ENCODE data around the gene LY9.

The LY9 gene

GRCh38 chr1:160752406-160752805 is 43.6 kb upstream of the LY9 start:
- DNase-seq (ENCODE audit: low read depth), result no peak
- TF ChIP-seq, protein P1, sequence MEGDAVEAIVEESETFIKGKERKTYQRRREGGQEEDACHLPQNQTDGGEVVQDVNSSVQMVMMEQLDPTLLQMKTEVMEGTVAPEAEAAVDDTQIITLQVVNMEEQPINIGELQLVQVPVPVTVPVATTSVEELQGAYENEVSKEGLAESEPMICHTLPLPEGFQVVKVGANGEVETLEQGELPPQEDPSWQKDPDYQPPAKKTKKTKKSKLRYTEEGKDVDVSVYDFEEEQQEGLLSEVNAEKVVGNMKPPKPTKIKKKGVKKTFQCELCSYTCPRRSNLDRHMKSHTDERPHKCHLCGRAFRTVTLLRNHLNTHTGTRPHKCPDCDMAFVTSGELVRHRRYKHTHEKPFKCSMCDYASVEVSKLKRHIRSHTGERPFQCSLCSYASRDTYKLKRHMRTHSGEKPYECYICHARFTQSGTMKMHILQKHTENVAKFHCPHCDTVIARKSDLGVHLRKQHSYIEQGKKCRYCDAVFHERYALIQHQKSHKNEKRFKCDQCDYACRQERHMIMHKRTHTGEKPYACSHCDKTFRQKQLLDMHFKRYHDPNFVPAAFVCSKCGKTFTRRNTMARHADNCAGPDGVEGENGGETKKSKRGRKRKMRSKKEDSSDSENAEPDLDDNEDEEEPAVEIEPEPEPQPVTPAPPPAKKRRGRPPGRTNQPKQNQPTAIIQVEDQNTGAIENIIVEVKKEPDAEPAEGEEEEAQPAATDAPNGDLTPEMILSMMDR (IDR thresholded peaks at IDR 0.05; ENCODE audit: insufficient read depth, low read depth, low read length, missing control alignments), result no peak
- no peak overlapping the region for H3K4me3 ChIP-seq (ENCODE audit: low read length)

GRCh38 chr1:160752924-160753323 is 43.0 kb upstream of the LY9 start:
- TF ChIP-seq, protein P1 (IDR thresholded peaks at IDR 0.05; ENCODE audit: insufficient read depth, low read depth, low read length, missing control alignments), result no peak
- H3K4me3 ChIP-seq (ENCODE audit: low read length), result no peak overlapping the region
- no peak for DNase-seq (ENCODE audit: low read depth)

GRCh38 chr1:160753594-160753993 is 42.4 kb upstream of the LY9 start:
- H3K4me3 ChIP-seq (ENCODE audit: low read length), result no peak overlapping the region
- TF ChIP-seq, protein P1 (IDR thresholded peaks at IDR 0.05; ENCODE audit: insufficient read depth, low read depth, low read length, missing control alignments), result no peak
- DNase-seq (ENCODE audit: low read depth), result no peak

DNA sequence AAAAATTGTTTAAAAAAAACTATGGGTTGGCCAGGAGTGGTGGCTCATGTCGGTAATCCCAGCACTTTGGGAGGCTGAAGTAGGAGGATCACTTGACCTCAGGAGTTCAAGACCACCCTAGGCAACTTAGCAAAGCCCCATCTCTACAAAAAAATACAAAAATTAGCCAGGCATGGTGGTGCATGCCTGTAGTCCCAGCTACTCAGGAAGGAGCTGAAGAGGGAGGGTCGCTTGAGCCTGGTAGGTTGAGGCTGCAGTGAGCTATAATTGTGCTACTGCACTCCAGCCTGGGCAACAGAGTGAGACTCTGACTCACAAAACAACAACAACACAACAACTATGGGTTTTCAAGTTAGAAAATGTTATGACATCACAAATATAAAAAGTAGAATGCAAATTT is 40.5 kb upstream of the LY9 start:
- no peak for DNase-seq (ENCODE audit: low read depth)
- TF ChIP-seq, protein P1 (IDR thresholded peaks at IDR 0.05; ENCODE audit: insufficient read depth, low read depth, low read length, missing control alignments), result no peak
- no peak overlapping the region for H3K4me3 ChIP-seq (ENCODE audit: low read length)

DNA sequence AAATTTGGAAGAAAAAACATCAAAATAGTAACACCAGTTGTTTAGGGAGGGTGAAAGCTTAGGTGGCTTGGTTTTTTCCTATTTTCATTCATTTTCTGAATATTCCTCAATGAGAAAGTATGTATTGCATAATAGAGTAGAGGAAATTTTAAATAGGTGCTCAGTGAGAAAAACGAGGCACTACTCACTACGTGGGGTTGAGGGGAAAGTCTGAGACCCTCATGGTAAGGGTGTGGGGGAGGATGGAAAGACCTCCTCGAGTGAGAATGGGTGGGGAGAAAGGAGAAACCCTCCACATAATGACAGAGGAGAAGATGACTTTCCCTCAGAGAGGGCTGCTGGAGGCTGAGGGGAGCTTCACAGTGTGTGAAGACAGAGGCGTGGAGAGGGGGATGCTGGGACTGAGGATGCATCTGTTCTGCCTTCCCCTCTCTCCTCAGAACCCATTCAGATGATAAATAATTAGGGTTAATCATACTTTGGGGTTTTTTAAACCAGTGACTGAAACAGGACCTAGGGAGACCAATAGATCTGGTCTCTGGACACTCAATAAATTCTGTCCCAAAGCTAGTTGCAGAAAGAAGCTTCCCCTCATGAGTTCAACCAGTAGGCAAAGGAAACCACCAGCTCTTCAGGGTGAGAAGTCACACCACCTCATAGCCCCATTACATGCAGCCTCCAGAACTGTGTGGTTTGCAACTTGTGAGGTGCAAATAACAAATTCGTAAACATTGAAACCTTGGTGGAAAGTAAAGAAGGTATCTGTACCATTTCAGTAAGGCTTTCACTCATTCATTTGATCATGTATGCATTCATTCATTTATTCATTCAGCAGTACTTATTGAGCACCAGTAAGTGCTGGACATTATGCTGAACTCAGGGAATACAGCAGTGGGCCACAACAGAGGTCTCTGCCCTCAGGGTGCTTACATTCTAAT is 39.8 kb upstream of the LY9 start:
- no peak overlapping the region for H3K4me3 ChIP-seq (ENCODE audit: low read length)
- TF ChIP-seq, protein P1 (IDR thresholded peaks at IDR 0.05; ENCODE audit: insufficient read depth, low read depth, low read length, missing control alignments), result no peak
- DNase-seq (ENCODE audit: low read depth), result no peak

- no peak for DNase-seq (ENCODE audit: low read depth)
- no peak overlapping the region for H3K4me3 ChIP-seq (ENCODE audit: low read length)
- TF ChIP-seq, protein P1 (IDR thresholded peaks at IDR 0.05; ENCODE audit: insufficient read depth, low read depth, low read length, missing control alignments), result no peak
Observed at GRCh38 chr1:160756849-160757201, 39.1 kb upstream of the LY9 start.

DNA sequence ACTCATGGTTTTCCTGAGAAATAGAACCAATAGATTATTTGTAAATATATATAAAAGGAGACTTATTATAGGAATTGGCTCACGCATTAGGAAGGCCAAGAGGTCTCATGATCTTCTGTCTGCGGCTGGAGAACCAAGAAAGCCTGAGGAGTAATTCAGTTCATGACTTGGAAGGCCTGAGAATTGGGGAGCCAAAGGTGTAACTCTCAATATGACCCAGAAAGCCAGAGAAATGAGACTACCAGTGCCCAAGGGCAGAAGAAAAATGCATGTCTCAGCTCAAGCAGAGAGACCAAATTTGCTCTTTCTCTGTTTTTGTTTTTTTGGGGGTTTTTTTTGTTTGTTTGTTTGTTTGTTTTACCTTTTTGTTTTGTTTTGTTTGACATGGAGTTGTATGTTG is 37.5 kb upstream of the LY9 start:
- TF ChIP-seq, protein P1 (IDR thresholded peaks at IDR 0.05; ENCODE audit: insufficient read depth, low read depth, low read length, missing control alignments), result no peak
- no peak for DNase-seq (ENCODE audit: low read depth)
- H3K4me3 ChIP-seq (ENCODE audit: low read length), result no peak overlapping the region

Data from epithelial cell of esophagus (primary cell).